HG02973 (cell line): ENCODE data around the gene DCAF5.
"Not testable (repeated sequence)": the region's sequence is repeated elsewhere in the genome, so short reads cannot be mapped to it uniquely, and the experiment has no call there.

Experiments
- ATAC-seq: cut with Tn5 transposase; IDR thresholded peaks from one replicate; pipeline ENCODE4 v1.9.1; 2021; ENCODE audit warnings: moderate library complexity; ENCODE audit not compliant: unreplicated experiment

The DCAF5 gene

DNA sequence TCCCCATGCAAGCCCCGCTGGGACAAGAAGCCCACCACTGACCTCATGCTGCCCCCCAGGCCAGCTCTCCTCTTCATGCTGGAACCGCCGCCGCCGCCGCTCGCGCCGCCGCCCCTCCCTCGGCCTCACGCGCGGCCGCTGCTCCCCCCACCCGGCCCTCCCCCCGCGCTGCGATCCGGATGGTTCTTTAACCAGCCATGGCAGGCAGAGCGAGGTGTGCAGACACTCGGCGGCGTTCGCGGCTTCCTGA lies at the start of gene DCAF5:
Gene DCAF5 (minus strand): TSS at position 218 of the 250 bp plus-strand sequence. CDS start 141 bp downstream, at position 77.
- ATAC-seq = no peak

DNA sequence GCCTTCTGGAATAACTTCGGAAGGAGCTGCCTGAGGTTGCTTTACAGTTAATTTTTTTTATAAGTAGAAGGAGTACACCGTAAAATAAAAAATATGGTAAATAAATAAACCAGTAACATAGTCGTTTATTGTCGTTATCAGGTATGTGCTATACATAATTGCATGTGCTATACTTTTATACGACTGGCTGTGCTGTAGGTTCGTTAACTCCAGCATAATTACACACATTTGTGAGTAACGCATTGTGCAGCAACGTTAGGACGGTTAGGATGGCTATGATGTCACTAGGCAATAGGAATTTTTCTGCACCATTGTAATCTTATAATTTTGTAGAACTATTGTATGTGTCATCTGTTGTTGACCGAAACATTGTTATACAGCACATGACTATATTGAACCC lies 46.9 kb upstream of the DCAF5 start:
- ATAC-seq = no peak

GRCh38 chr14:69193721-69194120 lies 40.8 kb upstream of the DCAF5 start:
- ATAC-seq = no peak

DNA sequence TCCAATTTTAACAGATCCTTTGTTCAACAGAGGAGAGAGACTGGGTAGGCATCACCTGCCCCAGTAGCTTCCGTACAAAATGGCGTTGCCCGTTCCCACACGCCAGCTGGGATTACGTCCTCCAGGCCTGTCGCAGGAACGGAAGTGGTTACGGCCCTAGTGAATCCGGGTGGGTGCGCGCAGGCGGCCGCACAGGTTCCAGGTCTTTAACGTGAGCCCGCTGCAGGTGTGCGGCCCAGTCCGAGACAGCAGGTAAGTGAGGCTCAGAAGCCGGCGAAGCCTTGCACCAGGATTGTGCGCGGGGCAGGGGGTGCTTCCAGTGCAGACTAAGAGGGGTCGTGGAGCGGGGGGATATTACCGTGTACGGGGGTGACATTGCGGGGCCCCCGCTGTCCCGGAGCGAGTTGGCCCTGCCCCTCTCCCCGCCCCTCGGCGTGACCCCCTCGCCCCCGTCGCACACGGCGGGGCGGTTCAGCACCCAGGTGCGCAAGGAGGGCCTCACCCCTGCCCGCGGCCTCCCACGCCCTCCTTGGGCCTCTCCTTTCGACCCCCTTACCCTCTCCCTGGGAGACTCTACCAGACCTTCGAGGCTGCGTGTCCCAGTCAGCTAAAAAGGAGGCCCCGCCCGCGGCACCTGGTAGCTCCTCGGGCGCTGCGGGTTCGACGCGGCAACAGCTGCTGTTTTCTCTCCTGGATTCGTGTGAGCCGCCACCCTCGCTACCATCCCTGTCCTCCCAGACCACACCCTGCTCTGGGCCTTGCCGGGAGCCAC lies 38.6 kb upstream of the DCAF5 start, which contains the start of gene EXD2:
Gene EXD2 (plus strand): TSS at position 159 of the 772 bp plus-strand sequence. CDS start 17,973 bp downstream, outside the sequence.
- peak; percentile 82 for ATAC-seq

- no peak for ATAC-seq
These were observed 37.3 kb upstream of the DCAF5 start for GRCh38 chr14:69190191-69190590.

GRCh38 chr14:69183735-69184134 lies 30.8 kb upstream of the DCAF5 start:
- no peak for ATAC-seq

GRCh38 chr14:69182580-69182979 lies 29.7 kb upstream of the DCAF5 start:
- ATAC-seq = not testable (repeated sequence)

GRCh38 chr14:69181491-69181890 lies 28.6 kb upstream of the DCAF5 start:
- ATAC-seq = no peak

DNA sequence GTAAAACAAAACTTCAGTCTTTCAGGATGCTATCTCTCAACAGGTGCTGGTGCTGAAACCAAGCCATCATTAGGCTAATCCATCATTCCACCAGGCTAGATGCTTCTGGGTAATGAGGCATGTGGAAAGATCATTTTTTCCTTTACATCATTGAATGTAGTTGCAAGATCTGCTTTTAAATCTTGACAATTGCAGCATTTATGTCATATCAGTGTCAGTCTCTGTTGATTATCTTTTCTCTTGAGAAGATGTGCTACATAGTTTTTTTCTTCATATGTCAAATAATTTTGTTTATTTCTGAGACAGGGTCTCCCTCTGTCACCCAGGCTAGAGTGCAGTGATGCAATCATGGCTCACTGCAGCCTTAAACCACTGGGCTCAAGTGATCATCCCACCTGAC lies 22.2 kb upstream of the DCAF5 start:
- ATAC-seq = no peak

DNA sequence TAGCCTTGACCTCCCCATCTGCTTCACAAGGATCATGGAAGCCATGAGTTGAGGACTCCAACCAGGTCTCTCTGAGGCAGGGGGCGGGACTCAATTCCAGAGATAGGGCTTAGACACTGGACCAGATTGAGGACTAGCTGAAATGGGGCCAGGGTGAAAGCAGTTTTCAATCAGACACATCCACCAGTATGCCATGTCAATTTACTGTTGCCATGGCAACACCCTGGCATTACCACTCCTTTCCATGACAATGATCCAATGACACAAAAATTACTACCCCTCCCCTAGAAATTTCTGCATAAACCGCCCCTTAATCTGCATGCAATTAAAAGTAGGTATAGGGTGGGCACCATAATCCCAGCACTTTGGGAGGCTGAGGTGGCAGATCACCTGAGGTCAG lies 18.6 kb upstream of the DCAF5 start:
- ATAC-seq = no peak

DNA sequence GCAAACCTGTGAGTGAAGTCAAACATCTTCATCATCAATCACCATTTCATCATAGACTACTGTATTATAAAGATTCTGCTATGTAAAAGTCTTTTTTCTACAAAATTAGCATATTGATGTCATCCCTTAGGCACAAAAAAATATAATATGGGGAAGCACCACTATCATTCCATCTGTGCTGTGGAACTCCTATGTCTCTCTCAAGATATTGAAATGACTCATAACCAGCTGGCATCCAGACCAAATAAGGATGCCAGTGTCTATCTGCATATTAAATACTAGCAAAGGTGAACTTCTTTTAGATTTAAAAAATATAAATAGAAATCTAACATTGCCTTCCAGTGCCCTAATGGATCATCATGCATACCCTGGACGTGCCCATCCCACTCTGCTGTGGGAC lies 17.9 kb upstream of the DCAF5 start:
- no peak for ATAC-seq

DNA sequence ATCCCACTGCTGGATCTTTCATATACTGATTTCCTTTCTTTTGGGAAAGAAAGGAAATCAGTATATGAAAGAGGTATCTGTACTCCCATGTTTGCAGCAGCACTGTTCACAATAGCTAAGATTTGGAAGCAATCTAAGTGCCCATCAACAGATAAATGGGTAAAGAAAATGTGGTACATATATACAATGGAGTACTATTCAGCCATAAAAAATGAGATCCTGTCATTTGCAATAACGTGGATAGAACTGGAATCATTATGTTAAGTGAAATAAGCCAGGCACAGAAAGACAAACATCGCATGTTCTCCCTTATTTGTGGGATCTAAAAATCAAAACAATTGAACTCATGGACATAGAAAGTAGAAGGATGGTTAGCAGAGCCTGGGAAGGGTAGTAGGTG lies 12.9 kb upstream of the DCAF5 start:
- not testable (repeated sequence) for ATAC-seq

- no peak for ATAC-seq
These were observed 8.7 kb upstream of the DCAF5 start for GRCh38 chr14:69161590-69161989.

DNA sequence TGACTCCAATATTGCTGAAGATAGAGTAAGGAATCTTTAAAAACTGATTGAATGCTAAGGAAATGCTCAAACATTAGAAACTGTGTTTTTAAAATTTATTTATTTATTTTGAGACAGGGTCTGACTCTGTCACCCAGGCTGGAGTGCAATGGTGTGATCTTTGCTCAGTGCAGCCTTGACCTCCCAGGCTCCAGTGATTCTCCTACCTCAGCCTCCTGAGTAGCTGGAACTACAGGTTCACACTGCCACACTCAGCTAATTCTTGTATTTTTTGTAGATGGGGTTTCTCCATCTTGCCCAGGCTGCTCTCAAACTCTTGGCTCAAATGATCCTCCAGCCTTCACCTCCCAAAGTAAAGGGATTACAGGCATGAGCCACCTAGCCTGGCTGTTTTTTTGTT lies 3.3 kb upstream of the DCAF5 start:
- no peak for ATAC-seq

DNA sequence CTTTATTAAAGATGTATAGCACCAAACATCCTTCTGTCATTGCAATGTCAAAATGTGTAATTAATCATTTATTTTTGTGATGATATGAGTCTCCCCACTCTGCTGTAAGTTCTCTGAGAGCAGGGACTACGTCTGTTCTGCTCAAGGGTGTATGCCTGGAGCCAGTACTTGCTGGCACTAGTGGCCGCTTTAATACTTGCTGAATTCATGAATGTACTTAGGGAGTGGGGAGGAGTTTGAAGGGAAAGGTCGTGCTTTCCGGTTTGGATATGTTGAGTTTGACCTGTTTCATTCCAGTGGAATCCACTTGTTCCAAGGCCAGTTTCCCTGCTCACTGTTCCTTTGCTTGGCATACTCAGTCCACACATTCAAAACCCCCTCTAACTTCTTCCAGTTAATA lies 1.9 kb upstream of the DCAF5 start:
- no peak for ATAC-seq

- no peak for ATAC-seq
These were observed 953 bp upstream of the DCAF5 start for GRCh38 chr14:69153873-69154270.

- peak; percentile 77 for ATAC-seq
These were observed 393 bp upstream of the DCAF5 start for GRCh38 chr14:69153152-69153872.

DNA sequence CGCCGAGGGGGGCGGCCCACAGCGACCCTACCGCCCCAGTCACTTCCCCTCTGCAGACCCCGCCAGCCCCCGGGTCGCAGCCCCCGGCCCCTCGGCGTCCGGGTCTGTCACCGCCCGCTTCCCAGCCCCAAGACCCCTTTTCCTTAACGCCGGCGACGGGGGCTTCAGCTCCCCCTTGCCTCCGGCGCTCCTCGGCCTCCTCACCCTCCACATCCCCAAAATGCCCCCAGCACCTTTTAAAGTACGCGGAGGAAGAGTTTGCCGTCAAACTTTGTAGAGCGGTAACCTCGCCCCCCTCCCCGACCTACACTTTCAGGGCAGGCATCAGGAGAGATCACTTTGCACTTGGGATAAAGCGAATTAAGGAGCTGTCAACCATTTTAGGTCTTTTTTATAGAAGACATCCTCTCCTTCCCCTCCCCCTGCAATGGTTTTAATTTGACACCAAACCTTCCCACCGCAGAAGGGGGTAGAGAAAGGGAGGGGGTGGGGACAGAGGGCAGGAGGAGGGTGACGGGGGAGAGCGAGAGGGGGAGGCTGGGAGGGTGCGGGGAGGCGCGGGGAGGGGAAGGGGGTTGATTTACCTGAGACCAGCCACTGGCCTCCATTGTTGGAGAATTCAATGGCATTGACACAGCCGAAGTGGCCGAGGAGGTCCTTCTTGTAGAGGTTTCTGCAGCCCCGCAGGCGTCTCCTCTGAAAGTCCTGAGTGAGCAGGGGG lies 578 bp downstream of the DCAF5 start:
- peak; percentile 2 for ATAC-seq

DNA sequence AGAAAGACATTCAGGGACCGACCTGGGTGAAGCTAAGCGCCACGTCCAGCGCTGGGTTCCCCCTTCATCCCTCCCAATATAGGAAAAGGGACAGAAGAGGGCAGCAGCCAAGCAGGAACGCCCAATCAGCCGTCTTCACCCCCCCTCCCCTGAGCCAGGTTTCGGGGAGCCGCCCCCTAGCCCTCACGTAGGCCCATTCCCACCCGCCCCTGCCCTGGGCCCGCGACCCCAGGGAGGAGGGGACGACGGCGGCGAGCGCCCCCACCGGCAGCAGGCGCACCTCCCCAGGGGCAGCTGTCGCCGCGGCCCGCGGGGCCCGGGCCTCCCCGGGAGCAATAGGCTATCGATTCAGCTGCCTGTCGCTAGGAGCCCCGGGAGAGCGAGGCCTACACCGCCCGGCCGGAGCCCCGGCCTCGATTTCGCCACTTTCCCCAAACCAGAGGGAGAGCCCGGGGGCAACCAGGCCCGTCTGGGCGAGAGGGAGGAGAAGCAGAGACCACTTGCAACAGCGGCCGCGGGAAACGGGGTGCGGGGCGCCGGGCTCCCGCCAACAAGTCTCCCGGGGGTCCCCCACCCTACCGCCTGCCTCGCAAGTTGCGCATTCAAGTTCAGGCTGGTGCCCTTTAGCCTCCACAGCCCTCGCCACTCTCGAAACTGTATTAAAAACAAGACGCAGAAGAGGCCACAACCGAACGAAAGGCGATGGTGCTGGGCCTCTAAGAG lies 1.3 kb downstream of the DCAF5 start:
- peak; percentile 46 for ATAC-seq

DNA sequence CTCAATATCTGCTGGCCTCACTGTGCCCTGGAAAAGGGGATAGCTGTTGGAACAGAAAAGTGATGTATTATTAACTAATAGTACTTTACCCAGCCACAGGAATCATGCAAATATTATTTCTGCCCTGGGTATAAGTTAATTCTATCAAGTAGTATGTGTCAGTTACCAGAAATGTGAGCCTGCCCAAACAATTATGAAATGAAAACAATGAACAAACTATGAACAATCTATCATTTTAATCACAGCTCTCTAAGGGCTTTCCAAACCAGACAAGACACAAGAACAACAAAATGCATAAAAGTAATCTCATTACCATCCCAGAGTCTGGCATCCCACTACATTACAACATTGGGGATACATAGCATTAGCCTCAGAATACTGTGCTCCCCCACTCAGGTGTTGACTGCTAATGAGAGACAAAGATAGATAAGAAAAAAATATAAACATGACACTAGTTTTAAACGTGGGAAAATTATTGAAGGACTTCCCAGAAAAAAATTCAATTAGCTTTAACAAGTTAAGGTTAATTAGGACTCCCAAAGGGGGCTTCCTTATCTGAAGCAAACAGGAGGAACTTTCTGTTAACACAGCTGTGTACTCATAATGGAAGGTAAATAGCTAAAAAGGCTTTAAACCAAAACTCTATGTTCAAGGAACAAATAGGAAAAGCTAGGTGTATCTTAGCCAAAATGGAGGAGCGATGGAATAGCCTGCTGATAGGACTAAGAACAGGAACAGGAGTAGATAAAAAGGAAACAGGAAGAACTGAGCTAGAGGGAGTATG lies 3.3 kb downstream of the DCAF5 start:
- no peak for ATAC-seq
